C1 segment of cervical spinal cord (tissue), 14 donors: ENCODE results near the gene NPTX2.
"Not testable (repeated sequence)": the region's sequence is repeated elsewhere in the genome, so short reads cannot be mapped to it uniquely, and the experiment has no call there.

Source experiments
- DNase-seq, 14 donors: peaks; one replicate each; lab custom pipeline; 2025; lab: John Stamatoyannopoulos, UW

Gene NPTX2

GRCh38 chr7:98617051-98617959 is at the start of gene NPTX2:
NPTX2 (plus strand) TSS chr7:98617285; CDS start chr7:98617462, 177 bp downstream.
- peak in 8 of 14 donors; percentile 20 to 70 (median 51) for DNase-seq

GRCh38 chr7:98567991-98568390 is 49.1 kb upstream of the NPTX2 start:
- DNase-seq, result no peak

- peak in 2 of 14 donors; percentile 2 to 17 for DNase-seq
Measured at GRCh38 chr7:98568891-98569290, 48.2 kb upstream of the NPTX2 start.

- peak in 13 of 14 donors; percentile 9 to 93 (median 73) for DNase-seq
Measured at GRCh38 chr7:98569691-98570337, 47.3 kb upstream of the NPTX2 start.

- peak in 1 of 14 donors; percentile 38 for DNase-seq
Measured at GRCh38 chr7:98571006-98571405, 46.1 kb upstream of the NPTX2 start.

- DNase-seq, result peak in 1 of 14 donors; percentile 39
Measured at GRCh38 chr7:98571986-98572385, 45.1 kb upstream of the NPTX2 start.

- not testable (repeated sequence) for DNase-seq
Measured at GRCh38 chr7:98572716-98573115, 44.4 kb upstream of the NPTX2 start.

- no peak for DNase-seq
Measured at GRCh38 chr7:98573816-98574215, 43.3 kb upstream of the NPTX2 start.

- DNase-seq, result no peak
Measured at GRCh38 chr7:98575878-98576277, 41.2 kb upstream of the NPTX2 start.

GRCh38 chr7:98584830-98585229 is 32.3 kb upstream of the NPTX2 start:
- DNase-seq, result no peak

- DNase-seq, result no peak
Measured at GRCh38 chr7:98591926-98592325, 25.2 kb upstream of the NPTX2 start.

- no peak for DNase-seq
Measured at GRCh38 chr7:98594348-98594747, 22.7 kb upstream of the NPTX2 start.

- no peak for DNase-seq
Measured at GRCh38 chr7:98594787-98595186, 22.3 kb upstream of the NPTX2 start.

- no peak for DNase-seq
Measured at GRCh38 chr7:98598846-98599615, 18.1 kb upstream of the NPTX2 start.

- DNase-seq, result no peak
Measured at GRCh38 chr7:98599886-98600285, 17.2 kb upstream of the NPTX2 start.

- DNase-seq, result no peak
Measured at GRCh38 chr7:98602755-98603398, 14.2 kb upstream of the NPTX2 start.

- no peak for DNase-seq
Measured at GRCh38 chr7:98603399-98603788, 13.7 kb upstream of the NPTX2 start.

GRCh38 chr7:98613601-98614425 is 3.3 kb upstream of the NPTX2 start:
- DNase-seq, result no peak

- no peak for DNase-seq
Measured at GRCh38 chr7:98616381-98617050, 569 bp upstream of the NPTX2 start.

GRCh38 chr7:98617960-98618418 is 904 bp downstream of the NPTX2 start:
- DNase-seq, result no peak
